OCI-LY1 (cell line): Measurements from ENCODE around the gene SPINT3.

Experiments used
- H2AFZ ChIP-seq: fragments of 200-600 bp; sonication (generic), shearing (Covaris generic); 2 replicates; pipeline ENCODE4 v1.6.0; 2014; ENCODE audit warnings: antibody characterized with exemption, mild to moderate bottlenecking, low read length
- H3F3A ChIP-seq: fragments of 200-600 bp; sonication (generic), shearing (Covaris generic); 2 replicates; pipeline ENCODE4 v1.6.0; 2014; ENCODE audit warnings: mild to moderate bottlenecking, antibody characterized with exemption, low read length, moderate library complexity; ENCODE audit not compliant: insufficient read depth
- H3K27ac ChIP-seq: fragments of 200-600 bp; sonication (generic); 2 replicates; pipeline ENCODE4 v1.5.1; 2014; ENCODE audit warnings: low read length, mixed run types, mild to moderate bottlenecking, low read depth; ENCODE audit not compliant: poor library complexity, severe bottlenecking
- H3K27me3 ChIP-seq: fragments of 200-600 bp; sonication (generic); 2 replicates; pipeline ENCODE4 v1.6.0; 2014; ENCODE audit warnings: antibody characterized with exemption, mild to moderate bottlenecking, low read length, moderate library complexity; ENCODE audit not compliant: insufficient read depth
- H3K36me3 ChIP-seq: fragments of 200-600 bp; sonication (generic); 2 replicates; pipeline ENCODE4 v1.6.1; 2014; ENCODE audit warnings: mild to moderate bottlenecking, antibody characterized with exemption, low read length, moderate library complexity, mixed read lengths; ENCODE audit not compliant: insufficient read depth
- H3K4me1 ChIP-seq: fragments of 200-600 bp; sonication (generic); 2 replicates; pipeline ENCODE4 v1.5.1; 2014; ENCODE audit warnings: mild to moderate bottlenecking, low read length, moderate library complexity; ENCODE audit not compliant: insufficient read depth, severe bottlenecking
- H3K4me2 ChIP-seq: fragments of 200-600 bp; sonication (generic), shearing (Covaris generic); 2 replicates; pipeline ENCODE4 v1.6.1; 2014; ENCODE audit warnings: low read length
- H3K4me3 ChIP-seq: fragments of 200-600 bp; sonication (generic); 2 replicates; pipeline ENCODE4 v1.5.1; 2014; ENCODE audit warnings: low read length, low read depth, mild to moderate bottlenecking, mixed read lengths; ENCODE audit not compliant: poor library complexity, severe bottlenecking
- H3K79me2 ChIP-seq: fragments of 200-600 bp; shearing (Covaris generic); 2 replicates; pipeline ENCODE4 v1.6.1; 2016; ENCODE audit warnings: mixed run types, low read length, mixed read lengths; ENCODE audit not compliant: insufficient read depth
- H3K9ac ChIP-seq: fragments of 200-600 bp; sonication (generic), shearing (Covaris generic); 2 replicates; pipeline ENCODE4 v1.6.1; 2014; ENCODE audit warnings: mild to moderate bottlenecking, low read length, mixed read lengths
- H3K9me2 ChIP-seq: fragments of 200-600 bp; sonication (generic), shearing (Covaris generic); 2 replicates; pipeline ENCODE4 v1.6.1; 2014; ENCODE audit warnings: low read depth, mild to moderate bottlenecking, low read length, mixed read lengths
- H3K9me3 ChIP-seq: fragments of 200-600 bp; shearing (Covaris generic); 2 replicates; pipeline ENCODE4 v1.6.1; 2014; ENCODE audit warnings: low read length, mixed read lengths
- H4K20me1 ChIP-seq: fragments of 200-600 bp; sonication (generic), shearing (Covaris generic); 2 replicates; pipeline ENCODE4 v1.6.0; 2016; ENCODE audit warnings: mild to moderate bottlenecking, low read length; ENCODE audit not compliant: insufficient read depth
- CTCF ChIP-seq: fragments of 200-600 bp; sonication (generic), shearing (Covaris generic); IDR thresholded peaks from 2 replicates; pipeline ENCODE4 v1.5.1; 2017; ENCODE audit warnings: mild to moderate bottlenecking, antibody characterized with exemption, low read length, moderate library complexity, mixed read lengths
- EZH2 ChIP-seq: fragments of 200-600 bp; sonication (generic), shearing (Covaris generic); IDR thresholded peaks from 2 replicates; pipeline ENCODE4 v1.8.0; 2017; ENCODE audit warnings: borderline replicate concordance, mixed run types, mild to moderate bottlenecking, antibody characterized with exemption, low read length, moderate library complexity, mixed read lengths

The SPINT3 gene

GRCh38 chr20:45552456-45552855, 37.0 kb upstream of the SPINT3 start:
- no peaks in the 10 kb centered on the region for H3K9me2 ChIP-seq
- no peak overlapping the region for H2AFZ ChIP-seq
- no peaks in the 10 kb centered on the region for H3K79me2 ChIP-seq
- no peaks in the 10 kb centered on the region for H3K36me3 ChIP-seq
- no peaks in the 10 kb centered on the region for H3K9me3 ChIP-seq
- H3K4me1 ChIP-seq = no peaks in the 10 kb centered on the region
- H3K27ac ChIP-seq = no peak overlapping the region
- H3K4me2 ChIP-seq = no peak overlapping the region
- no peaks in the 10 kb centered on the region for H3F3A ChIP-seq
- H3K4me3 ChIP-seq = no peak overlapping the region
- no peaks in the 10 kb centered on the region for H3K27me3 ChIP-seq
- no peaks in the 10 kb centered on the region for H4K20me1 ChIP-seq
- no peak for TF ChIP-seq EZH2
- no peak for TF ChIP-seq CTCF
- H3K9ac ChIP-seq = no peak overlapping the region

- Histone ChIP-seq H3K4me2 (no peak overlapping the region), H3K27ac (no peak overlapping the region), H4K20me1 (no peaks in the 10 kb centered on the region), H3K9me3 (no peaks in the 10 kb centered on the region), H2AFZ (no peak overlapping the region), H3F3A (no peaks in the 10 kb centered on the region), H3K79me2 (no peaks in the 10 kb centered on the region), H3K9ac (no peak overlapping the region), H3K4me1 (no peaks in the 10 kb centered on the region), H3K27me3 (no peaks in the 10 kb centered on the region), H3K36me3 (no peaks in the 10 kb centered on the region), H3K4me3 (no peak overlapping the region), H3K9me2 (no peaks in the 10 kb centered on the region)
- TF ChIP-seq EZH2 = no peak
- no peak for TF ChIP-seq CTCF
Observed at GRCh38 chr20:45550765-45551164, 35.3 kb upstream of the SPINT3 start.

GRCh38 chr20:45548410-45548809, 33.0 kb upstream of the SPINT3 start:
- H4K20me1 ChIP-seq = no peaks in the 10 kb centered on the region
- no peaks in the 10 kb centered on the region for H3K27me3 ChIP-seq
- H3F3A ChIP-seq = no peaks in the 10 kb centered on the region
- no peak overlapping the region for H3K4me2 ChIP-seq
- H3K36me3 ChIP-seq = no peaks in the 10 kb centered on the region
- H3K9me3 ChIP-seq = no peaks in the 10 kb centered on the region
- H3K9me2 ChIP-seq = no peaks in the 10 kb centered on the region
- H2AFZ ChIP-seq = no peak overlapping the region
- TF ChIP-seq EZH2 (no peak), CTCF (no peak)
- H3K4me1 ChIP-seq = no peaks in the 10 kb centered on the region
- no peaks in the 10 kb centered on the region for H3K79me2 ChIP-seq
- no peak overlapping the region for H3K4me3 ChIP-seq
- no peak overlapping the region for H3K9ac ChIP-seq
- no peak overlapping the region for H3K27ac ChIP-seq
